Osteoblast (primary cell): ENCODE data around the gene CNPPD1. TPM values are rescaled to one million over a fixed set of nuclear protein-coding genes. Genes with fewer than 3 reads are reported as not detected.
A peak's percentile ranks its signal among the peaks of the same experiment; 100 is the strongest.

Experiments
- DNase-seq: peaks from one replicate; pipeline ENCODE4 v3.0.0; 2011; ENCODE audit warnings: low spot score, mixed read lengths; ENCODE audit not compliant: insufficient read length; ENCODE audit errors: missing footprints
- H2AFZ ChIP-seq: 2 replicates; pipeline ENCODE4 v1.6.0; 2011; ENCODE audit warnings: mild to moderate bottlenecking, low read length
- H3K27ac ChIP-seq: 2 replicates; pipeline ENCODE4 v1.5.1; 2011; ENCODE audit warnings: mild to moderate bottlenecking, low read depth, low read length, moderate library complexity
- H3K27me3 ChIP-seq: 2 replicates; pipeline ENCODE4 v1.6.0; 2012; ENCODE audit warnings: mild to moderate bottlenecking, control low read depth, inconsistent platforms, low read length, moderate library complexity; ENCODE audit not compliant: insufficient read depth
- H3K36me3 ChIP-seq: 2 replicates; pipeline ENCODE4 v1.5.1; 2011; ENCODE audit warnings: mild to moderate bottlenecking, low read length, control low read depth, moderate library complexity; ENCODE audit not compliant: insufficient read depth
- H3K4me1 ChIP-seq: 2 replicates; pipeline ENCODE4 v1.5.1; 2011; ENCODE audit warnings: mild to moderate bottlenecking, low read length, control low read depth, moderate library complexity; ENCODE audit not compliant: insufficient read depth
- H3K4me2 ChIP-seq: 2 replicates; pipeline ENCODE4 v1.6.0; 2011; ENCODE audit warnings: mild to moderate bottlenecking, low read length; ENCODE audit not compliant: insufficient read depth
- H3K4me3 ChIP-seq: fragments of 200-600 bp; sonication (generic); 3 replicates; pipeline ENCODE4 v1.5.1; 2012; ENCODE audit warnings: mild to moderate bottlenecking, low read length, inconsistent platforms; ENCODE audit not compliant: insufficient read depth
- H3K79me2 ChIP-seq: 2 replicates; pipeline ENCODE4 v1.6.0; 2012; ENCODE audit warnings: mild to moderate bottlenecking, low read length, control low read depth, inconsistent platforms; ENCODE audit not compliant: insufficient read depth
- H3K9me3 ChIP-seq: 2 replicates; pipeline ENCODE4 v1.5.1; 2011; ENCODE audit warnings: low read depth, low read length, control low read depth
- H4K20me1 ChIP-seq: 2 replicates; pipeline ENCODE4 v1.6.0; 2012; ENCODE audit warnings: mild to moderate bottlenecking, low read length, control low read depth; ENCODE audit not compliant: insufficient read depth
- total RNA-seq: library from RNA; depleted of rRNA; stranded (reverse); fragments of >200 nt; gene quantifications from 2 replicates; pipeline ENCODE4 v1.2.3, GENCODE V29; 2012
- TF ChIP-seq, protein P1 (sequence below): IDR thresholded peaks from 2 replicates; pipeline ENCODE4 v1.5.1; 2011; ENCODE audit warnings: mild to moderate bottlenecking, low read depth, low read length, moderate library complexity; ENCODE audit errors: extremely low read depth

Gene CNPPD1
- total RNA-seq, 1 donor: 26.1 TPM

DNA sequence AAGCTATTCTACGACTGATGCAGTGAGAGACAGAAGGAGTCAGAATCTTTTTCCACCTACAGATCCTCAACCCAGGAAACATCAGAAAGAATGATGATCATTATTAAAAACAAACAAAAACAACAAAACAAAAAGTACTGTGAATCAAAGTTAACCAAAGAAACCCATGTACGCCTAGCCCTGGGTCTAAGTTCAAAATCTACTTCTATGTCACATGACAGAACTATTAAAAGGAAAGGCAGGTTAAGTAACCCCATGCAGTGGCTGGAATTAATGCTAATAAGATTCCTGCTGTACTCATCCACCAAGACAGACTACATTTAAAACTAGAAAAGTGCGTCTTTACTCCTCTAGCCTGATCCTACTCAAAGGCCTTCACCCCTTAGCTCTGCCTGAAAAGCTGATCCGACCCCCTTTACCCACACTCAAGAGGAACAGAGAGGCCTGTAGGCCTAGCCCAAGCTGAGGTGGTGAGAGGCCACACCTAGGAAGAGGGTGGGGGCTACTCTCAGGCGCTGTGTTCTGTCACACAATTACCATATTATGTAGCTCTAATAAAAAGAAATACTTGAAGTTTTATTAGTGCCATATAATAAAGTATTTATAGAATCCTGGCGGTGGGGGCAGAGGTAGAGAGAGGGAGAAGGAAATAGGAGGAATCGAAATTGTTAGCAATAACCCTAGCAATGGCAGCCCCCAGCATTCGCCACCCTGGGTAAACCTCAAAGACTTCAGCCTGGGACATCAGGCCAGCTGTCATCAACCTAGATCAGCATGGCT lies 53.2 kb downstream of the CNPPD1 start:
- Histone ChIP-seq H3K4me2 (no peak overlapping the region), H3K4me3 (no peak overlapping the region), H3K79me2 (no peaks in the 10 kb centered on the region), H3K9me3 (no peaks in the 10 kb centered on the region), H2AFZ (no peak overlapping the region), H3K4me1 (peaks cover 24% of the 10 kb centered on the region), H3K36me3 (no peaks in the 10 kb centered on the region), H4K20me1 (peaks cover 19% of the 10 kb centered on the region), H3K27me3 (no peaks in the 10 kb centered on the region), H3K27ac (no peak overlapping the region)
- DNase-seq: no peak
- TF ChIP-seq, protein P1, sequence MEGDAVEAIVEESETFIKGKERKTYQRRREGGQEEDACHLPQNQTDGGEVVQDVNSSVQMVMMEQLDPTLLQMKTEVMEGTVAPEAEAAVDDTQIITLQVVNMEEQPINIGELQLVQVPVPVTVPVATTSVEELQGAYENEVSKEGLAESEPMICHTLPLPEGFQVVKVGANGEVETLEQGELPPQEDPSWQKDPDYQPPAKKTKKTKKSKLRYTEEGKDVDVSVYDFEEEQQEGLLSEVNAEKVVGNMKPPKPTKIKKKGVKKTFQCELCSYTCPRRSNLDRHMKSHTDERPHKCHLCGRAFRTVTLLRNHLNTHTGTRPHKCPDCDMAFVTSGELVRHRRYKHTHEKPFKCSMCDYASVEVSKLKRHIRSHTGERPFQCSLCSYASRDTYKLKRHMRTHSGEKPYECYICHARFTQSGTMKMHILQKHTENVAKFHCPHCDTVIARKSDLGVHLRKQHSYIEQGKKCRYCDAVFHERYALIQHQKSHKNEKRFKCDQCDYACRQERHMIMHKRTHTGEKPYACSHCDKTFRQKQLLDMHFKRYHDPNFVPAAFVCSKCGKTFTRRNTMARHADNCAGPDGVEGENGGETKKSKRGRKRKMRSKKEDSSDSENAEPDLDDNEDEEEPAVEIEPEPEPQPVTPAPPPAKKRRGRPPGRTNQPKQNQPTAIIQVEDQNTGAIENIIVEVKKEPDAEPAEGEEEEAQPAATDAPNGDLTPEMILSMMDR: no peak

DNA sequence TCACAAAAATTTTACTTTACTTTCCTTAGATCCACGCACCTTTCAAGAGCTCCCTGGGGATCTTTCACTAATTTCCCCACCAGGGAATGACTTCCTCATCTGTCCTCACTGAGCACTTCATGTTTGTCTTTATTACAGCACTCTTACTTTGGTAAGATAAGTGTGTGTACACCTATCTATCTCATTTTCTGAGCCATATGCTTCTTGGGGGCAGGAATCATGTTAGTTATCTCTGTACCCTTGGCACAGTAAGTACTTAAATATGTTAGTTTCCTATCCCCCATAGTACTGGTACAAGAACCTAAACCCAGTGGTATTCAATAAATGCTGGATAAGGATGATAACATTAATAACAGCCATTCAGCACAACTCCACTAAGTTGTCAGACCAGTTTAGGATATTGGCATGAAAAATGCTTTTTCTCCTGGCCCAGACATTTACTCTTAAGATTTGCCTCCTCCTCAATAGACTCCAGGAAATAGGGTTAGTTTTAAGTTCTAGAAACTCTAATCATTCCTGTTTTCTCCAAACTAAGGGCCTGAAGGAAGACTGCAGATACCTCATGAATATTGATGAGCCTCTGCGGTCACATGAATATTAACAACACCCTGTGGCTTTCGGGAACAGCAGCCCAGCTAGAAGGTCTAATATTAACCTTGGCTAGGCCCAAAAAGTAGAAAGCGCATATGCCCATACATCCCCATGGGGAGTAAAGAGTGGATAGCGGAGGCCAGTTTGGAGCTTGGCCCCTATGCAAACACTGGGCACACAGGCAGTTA lies 54.3 kb downstream of the CNPPD1 start:
- TF ChIP-seq, protein P1: no peak
- H3K4me3 ChIP-seq: no peak overlapping the region
- H4K20me1 ChIP-seq: peaks cover 19% of the 10 kb centered on the region

More for the DNA sequence above, 54.3 kb downstream of the CNPPD1 start:
- H3K4me1 ChIP-seq: peaks cover 24% of the 10 kb centered on the region
- H3K4me2 ChIP-seq: no peak overlapping the region
- no peak overlapping the region for H3K27ac ChIP-seq
- H3K79me2 ChIP-seq: no peaks in the 10 kb centered on the region
- no peaks in the 10 kb centered on the region for H3K9me3 ChIP-seq
- H2AFZ ChIP-seq: no peak overlapping the region
- no peaks in the 10 kb centered on the region for H3K27me3 ChIP-seq
- no peaks in the 10 kb centered on the region for H3K36me3 ChIP-seq
- peak; percentile 5 for DNase-seq

Other genes starting within 250 kb of the CNPPD1 start
- gene CDK5R2, start 217.3 kb downstream of the CNPPD1 start, total RNA-seq: not detected in 2 replicates
- not detected in 2 replicates for gene FEV, start 191.7 kb downstream of the CNPPD1 start, total RNA-seq
- gene CRYBA2, start 183.5 kb downstream of the CNPPD1 start, total RNA-seq: not detected in 2 replicates
- not detected in 2 replicates for gene CFAP65, start 135.4 kb downstream of the CNPPD1 start, total RNA-seq
- gene IHH, start 116.0 kb downstream of the CNPPD1 start, total RNA-seq: under 0.01 and 0.29 TPM in 2 replicates
- gene NHEJ1, start 16.1 kb downstream of the CNPPD1 start, total RNA-seq: 21.7 and 23.0 TPM in 2 replicates
- gene SLC23A3, start 6.9 kb downstream of the CNPPD1 start, total RNA-seq: 1.4 and 1.5 TPM in 2 replicates
- 109 and 121 TPM in 2 replicates for gene RETREG2, start 1.4 kb upstream of the CNPPD1 start, total RNA-seq
- 25.0 and 26.5 TPM in 2 replicates for gene ZFAND2B, start 29.9 kb upstream of the CNPPD1 start, total RNA-seq
- gene ABCB6, start 42.0 kb upstream of the CNPPD1 start, total RNA-seq: 26.2 and 28.2 TPM in 2 replicates
- gene ATG9A, start 52.7 kb upstream of the CNPPD1 start, total RNA-seq: 56.0 and 60.8 TPM in 2 replicates
- gene ANKZF1, start 52.9 kb upstream of the CNPPD1 start, total RNA-seq: 35.1 TPM in 2 replicates
- 13.0 and 21.0 TPM in 2 replicates for gene GLB1L, start 68.5 kb upstream of the CNPPD1 start, total RNA-seq
- 29.5 and 31.8 TPM in 2 replicates for gene STK16, start 68.6 kb upstream of the CNPPD1 start, total RNA-seq
- not detected in 2 replicates for gene TUBA4B, start 76.3 kb upstream of the CNPPD1 start, total RNA-seq
- gene TUBA4A, start 77.0 kb upstream of the CNPPD1 start, total RNA-seq: 11.9 and 13.6 TPM in 2 replicates
- 33.3 and 41.3 TPM in 2 replicates for gene DNAJB2, start 102.4 kb upstream of the CNPPD1 start, total RNA-seq
- gene PTPRN, start 132.5 kb upstream of the CNPPD1 start, total RNA-seq: under 0.01 and 1.2 TPM in 2 replicates
- gene RESP18, start 155.8 kb upstream of the CNPPD1 start, total RNA-seq: not detected in 2 replicates
- 60.7 and 67.3 TPM in 2 replicates for gene DNPEP, start 211.0 kb upstream of the CNPPD1 start, total RNA-seq
- gene DES, start 241.5 kb upstream of the CNPPD1 start, total RNA-seq: 0.72 and 1.2 TPM in 2 replicates